HG03558 (cell line): ENCODE data around the gene FOXA2.
"Not testable (repeated sequence)": the region's sequence is repeated elsewhere in the genome, so short reads cannot be mapped to it uniquely, and the experiment has no call there.

Experiments used
- ATAC-seq: cut with Tn5 transposase; IDR thresholded peaks from one replicate; pipeline ENCODE4 v1.9.1; 2021; ENCODE audit warnings: moderate number of reproducible peaks; ENCODE audit not compliant: unreplicated experiment; ENCODE audit errors: extremely low read depth

FOXA2 gene

DNA sequence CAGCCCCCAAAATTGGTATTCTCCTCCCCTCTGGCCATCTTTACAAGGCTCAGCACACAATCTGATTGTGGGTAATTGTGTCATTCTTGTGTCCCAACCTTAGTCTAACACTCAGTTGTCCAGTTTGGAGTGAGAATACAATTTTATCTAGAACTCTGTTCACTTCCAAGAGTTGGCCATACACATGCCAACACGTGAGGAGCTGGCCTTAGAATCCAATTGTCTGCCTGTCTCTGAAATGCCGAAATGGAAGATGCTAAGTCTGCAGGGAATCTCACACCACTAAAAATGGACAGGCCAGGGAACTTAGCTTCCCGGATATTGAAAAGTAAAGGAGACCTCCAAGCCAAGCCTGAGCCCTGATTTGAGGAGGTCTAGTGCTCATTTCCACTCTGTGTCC is 12.3 kb downstream of the FOXA2 start:
- no peak for ATAC-seq

DNA sequence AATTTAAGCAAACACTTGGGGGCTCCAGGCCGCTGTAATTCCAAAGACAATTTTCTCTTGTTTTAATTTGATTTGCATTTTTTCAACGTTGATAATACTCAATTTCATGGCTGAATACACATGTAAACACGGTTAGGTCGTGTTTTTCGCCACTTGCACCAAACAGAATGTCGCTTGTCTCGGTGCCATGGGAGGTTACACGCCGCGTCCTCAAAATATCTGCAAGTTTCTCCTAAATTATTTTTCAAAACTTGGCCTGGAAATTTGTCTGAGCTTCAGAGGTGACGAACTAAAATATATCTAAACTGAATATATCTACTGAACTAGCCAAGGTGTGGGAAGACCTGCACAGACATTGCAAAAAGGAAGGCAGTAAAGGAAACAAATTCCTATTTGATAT is 15.0 kb downstream of the FOXA2 start:
- ATAC-seq: no peak

DNA sequence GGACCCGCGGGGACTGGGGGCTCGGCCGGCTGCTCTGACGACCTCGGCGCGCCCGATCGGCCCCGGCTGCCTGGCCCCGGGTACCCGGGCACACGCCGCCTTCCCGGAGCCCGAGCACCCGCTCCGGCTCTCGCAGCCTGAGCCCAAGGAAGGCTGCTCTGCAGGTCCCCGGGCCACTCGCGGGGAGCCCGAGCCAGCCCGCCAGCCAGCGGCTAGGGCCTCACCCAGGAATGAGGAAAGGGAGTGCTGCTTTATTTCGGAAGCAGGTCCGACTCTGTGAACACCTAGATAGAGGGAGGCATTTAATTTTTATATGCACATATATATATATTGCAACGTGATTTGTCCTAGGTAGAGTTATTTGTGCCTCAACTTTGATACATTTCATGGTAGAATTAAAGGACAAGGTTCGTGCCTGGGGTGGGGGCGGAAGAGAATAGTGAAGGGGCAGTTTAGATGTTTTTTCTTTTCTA is 15.5 kb downstream of the FOXA2 start:
- ATAC-seq: no peak

DNA sequence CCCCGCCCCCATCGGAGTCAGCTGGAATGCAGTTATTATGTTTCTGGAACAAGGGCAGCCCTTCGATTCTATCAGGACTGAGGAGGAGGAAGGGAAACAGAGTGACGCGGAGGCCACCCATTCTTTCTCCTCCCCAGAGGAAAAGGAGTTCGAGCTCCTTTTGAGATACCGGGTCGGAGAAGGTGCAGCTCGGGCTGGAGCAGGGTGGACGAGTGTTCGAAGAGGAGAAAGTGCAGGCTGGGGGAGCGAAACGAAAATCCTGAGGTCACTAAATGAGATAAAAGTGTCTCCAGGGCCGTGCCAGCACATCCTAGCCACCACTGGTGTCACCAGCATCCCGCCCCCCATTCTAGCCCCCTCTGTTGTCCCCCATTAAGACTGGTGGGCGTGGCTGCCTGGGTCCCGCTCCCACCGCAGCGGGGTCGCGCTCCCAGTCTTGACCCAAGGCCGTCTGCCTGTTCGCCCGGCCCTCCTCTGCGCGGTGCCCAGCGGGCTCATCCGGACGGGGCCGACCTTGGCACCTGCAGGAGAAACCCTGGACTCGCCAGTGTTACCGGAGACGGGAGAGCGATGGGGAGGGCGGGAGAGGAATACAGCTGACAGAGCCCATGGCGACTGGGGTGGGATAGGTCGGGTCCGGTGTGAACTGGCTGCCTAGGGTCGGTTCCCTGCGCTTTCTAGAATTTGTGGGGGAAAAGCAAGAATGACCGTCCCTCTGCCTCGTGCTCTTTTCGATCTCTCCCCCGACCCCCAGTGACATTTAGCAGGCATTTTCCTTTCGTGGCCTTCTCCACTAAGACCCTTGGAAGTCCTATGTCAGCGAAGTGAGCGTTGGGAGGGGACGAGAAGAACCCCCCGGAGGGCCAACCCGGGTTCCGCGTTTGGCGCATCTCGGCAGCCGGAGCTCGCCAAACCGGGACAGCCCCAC is 16.2 kb downstream of the FOXA2 start:
- no peak for ATAC-seq

DNA sequence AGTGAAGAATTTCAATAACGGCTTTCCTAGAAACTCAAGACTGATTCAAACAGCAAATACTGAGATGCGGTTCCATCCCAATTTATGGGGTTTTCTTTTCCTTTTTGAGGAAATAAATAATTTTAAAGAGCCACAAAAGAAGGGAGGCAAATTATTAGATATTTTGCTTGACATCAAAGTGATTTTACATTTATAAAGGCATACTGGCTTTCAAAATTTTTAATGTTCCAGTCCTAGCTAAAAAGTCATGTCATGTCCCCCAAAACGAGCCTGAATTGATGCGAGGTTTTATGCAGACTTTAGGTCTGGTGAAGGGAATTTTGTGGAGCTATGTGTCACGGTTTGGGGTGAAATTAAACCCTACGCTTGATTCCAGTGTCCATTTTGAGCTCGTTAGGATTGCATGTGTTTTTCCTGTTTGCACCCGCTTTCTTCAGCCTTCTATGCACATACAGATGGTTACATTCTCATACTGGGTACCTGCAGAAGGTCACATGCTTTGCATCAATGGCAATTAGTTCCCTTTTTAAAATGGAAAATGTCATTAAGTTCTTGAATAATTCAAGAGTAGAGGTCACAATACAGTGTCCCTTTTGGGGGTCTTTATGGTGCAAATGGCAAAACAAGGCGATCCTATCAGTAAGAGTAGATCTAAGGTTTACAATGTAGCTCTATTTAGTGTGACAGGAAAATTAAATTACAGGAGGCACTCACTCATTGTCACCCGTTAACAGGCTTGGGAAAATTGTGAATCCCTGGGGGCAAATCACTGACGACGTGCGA is 17.3 kb downstream of the FOXA2 start:
- no peak for ATAC-seq

DNA sequence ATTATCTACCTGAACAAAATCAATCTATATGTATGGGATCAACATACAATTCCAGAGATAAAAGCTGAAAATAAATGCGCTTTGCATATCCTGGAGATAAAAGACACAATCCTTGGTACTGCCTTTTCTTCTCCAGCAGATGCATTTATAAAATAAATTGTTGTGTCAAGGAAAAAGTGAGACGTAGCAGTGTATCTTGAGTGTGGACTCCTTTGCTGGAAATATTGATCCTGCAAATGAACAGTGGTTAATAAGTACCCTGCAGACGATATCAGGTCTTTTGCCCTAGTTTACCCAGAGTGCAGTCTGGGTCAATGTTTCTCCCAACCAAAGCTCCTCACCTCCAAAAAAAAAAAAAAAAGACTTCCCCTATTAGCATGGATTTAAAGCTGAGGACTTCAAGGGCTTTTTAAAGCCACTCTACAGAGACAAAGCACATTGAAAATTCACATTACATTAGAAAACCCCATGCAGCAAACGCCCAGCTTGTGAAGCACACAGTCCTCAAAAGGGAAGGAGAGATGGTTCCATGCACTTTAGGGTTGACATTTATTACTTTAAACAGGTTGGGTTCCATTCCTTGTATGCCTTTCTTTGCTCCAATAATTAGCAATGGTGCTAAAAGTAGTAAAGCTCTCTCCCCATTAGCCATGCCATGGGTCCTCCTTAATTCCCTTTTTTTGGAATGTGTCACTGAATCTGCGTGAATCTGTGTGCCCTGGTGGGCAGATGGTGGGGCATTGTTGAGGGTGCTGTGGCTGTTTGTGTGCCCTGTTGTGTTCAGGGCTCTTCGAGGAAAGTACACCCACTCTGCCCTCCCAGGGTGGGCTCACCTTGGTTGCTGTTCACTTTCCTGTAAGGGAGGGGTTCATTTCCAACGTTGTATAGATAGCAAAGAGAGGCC is 21.1 kb downstream of the FOXA2 start:
- no peak for ATAC-seq

- ATAC-seq: no peak
Measured at GRCh38 chr20:22562620-22563019, 21.8 kb downstream of the FOXA2 start.

- no peak for ATAC-seq
Measured at GRCh38 chr20:22561965-22562577, 22.3 kb downstream of the FOXA2 start.

- no peak for ATAC-seq
Measured at GRCh38 chr20:22560817-22561216, 23.6 kb downstream of the FOXA2 start.

GRCh38 chr20:22559711-22560318 is 24.6 kb downstream of the FOXA2 start:
- ATAC-seq: no peak

- no peak for ATAC-seq
Measured at GRCh38 chr20:22557403-22558276, 26.7 kb downstream of the FOXA2 start.

DNA sequence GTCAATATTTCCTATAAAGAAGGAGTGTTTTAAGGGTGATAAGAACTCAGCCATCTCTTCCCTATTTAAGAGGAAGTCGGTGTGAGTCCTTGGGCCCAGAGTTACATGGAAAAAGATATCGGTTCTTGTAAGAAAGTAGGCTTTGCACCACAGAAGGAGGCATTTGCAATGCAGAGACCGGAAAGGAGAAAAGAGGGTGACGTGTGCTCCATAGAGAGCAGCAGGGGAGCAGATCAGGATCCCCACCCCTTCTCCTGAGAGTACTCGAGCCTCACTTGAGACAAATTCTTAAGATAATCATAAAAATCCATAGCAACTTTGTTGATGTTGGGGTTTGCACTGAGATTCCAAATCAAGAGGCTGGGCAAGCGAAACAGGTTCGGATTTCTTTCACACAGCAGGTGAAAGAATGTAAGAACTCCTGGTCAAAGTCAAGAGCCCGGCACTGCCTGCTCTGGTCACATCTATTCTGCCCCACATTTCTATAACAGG is 27.8 kb downstream of the FOXA2 start:
- no peak for ATAC-seq

- no peak for ATAC-seq
Measured at GRCh38 chr20:22555791-22556564, 28.4 kb downstream of the FOXA2 start.

DNA sequence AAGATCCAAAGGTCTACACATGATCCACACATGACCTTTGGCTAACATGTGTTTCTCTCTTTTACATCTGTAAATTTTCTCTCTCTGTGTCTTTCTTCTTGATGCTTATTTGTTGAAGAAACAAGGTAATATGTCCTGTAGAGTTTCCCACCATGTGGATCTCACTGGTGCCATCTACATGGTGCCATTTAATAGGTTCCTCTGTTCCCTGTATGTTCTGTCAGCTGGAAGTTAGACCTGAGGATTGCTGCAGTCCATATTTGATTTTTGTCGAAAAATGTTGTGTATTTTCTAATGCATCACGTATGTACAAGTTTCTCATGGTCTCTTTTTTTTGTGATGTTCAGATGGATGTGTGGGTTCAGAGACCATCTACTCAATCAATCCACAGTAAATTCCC is 30.0 kb downstream of the FOXA2 start:
- ATAC-seq: no peak

- not testable (repeated sequence) for ATAC-seq
Measured at GRCh38 chr20:22550514-22550913, 33.9 kb downstream of the FOXA2 start.

DNA sequence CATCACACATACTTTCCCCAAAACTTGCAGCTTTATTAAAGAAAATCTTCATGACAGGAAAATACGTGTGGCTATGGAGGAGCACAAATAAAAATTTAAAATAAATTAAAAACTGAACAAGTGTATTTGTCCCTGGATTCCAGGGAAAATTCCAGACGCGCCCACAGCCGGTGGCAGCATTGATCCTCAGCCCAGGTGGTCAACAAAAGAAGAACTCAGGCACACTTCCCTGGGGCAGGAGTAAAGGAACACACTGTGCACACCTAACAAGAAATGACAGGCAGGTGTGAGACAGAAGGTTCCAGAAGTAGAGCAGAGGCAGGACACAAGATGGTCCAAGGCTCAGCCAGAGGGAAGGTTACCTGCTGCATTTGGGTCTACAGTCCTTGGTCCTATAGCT is 36.3 kb downstream of the FOXA2 start:
- ATAC-seq: no peak

GRCh38 chr20:22546344-22546743 is 38.0 kb downstream of the FOXA2 start:
- no peak for ATAC-seq

- no peak for ATAC-seq
Measured at GRCh38 chr20:22545045-22545444, 39.3 kb downstream of the FOXA2 start.
